Lung (tissue), 12 donors: ENCODE data around the gene RFX5. TPM values are rescaled to one million over a fixed set of nuclear protein-coding genes. Genes with fewer than 3 reads are reported as not detected.

ENCODE experiments used
- ATAC-seq: fragments of 200-7000 bp; cut with Tn5 transposase; one replicate; pipeline ENCODE4 v1.9.1; 2020; ENCODE audit warnings: moderate number of reproducible peaks; ENCODE audit not compliant: insufficient read depth, low FRiP score
- DNase-seq, 3 donors: peaks; one replicate each; pipeline ENCODE4 v3.0.0-alpha.2; 2013 to 2017
- H3K27ac ChIP-seq, 2 donors: one replicate each; pipeline ENCODE4 v1.5.1; 2013; ENCODE audit warnings: mild to moderate bottlenecking in 2 of 2, moderate library complexity in 2 of 2, control low read depth in 1 of 2, inconsistent platforms in 1 of 2, low read depth in 1 of 2, low read length in 1 of 2
- H3K27me3 ChIP-seq, 3 donors: one replicate each; pipeline ENCODE4 v1.5.1; 2013; ENCODE audit warnings: low read length in 2 of 3; ENCODE audit not compliant: control insufficient read depth in 3 of 3, insufficient read depth in 3 of 3
- H3K36me3 ChIP-seq, 4 donors: one replicate each; pipeline ENCODE4 v1.5.1; 2013; ENCODE audit warnings: low read length in 4 of 4, mild to moderate bottlenecking in 1 of 4, moderate library complexity in 1 of 4; ENCODE audit not compliant: control insufficient read depth in 4 of 4, insufficient read depth in 4 of 4
- H3K4me1 ChIP-seq, 5 donors: one replicate each; pipeline ENCODE4 v1.5.1; 2013; ENCODE audit warnings: low read length in 5 of 5, mild to moderate bottlenecking in 2 of 5, moderate library complexity in 1 of 5; ENCODE audit not compliant: control insufficient read depth in 5 of 5, insufficient read depth in 5 of 5
- H3K4me3 ChIP-seq: one replicate; pipeline ENCODE4 v1.5.1; 2013; ENCODE audit warnings: mild to moderate bottlenecking, control low read depth, moderate library complexity
- H3K9ac ChIP-seq, 2 donors: one replicate each; pipeline ENCODE4 v1.5.1; 2013; ENCODE audit warnings: low read length in 2 of 2, control low read depth in 1 of 2; ENCODE audit not compliant: insufficient read depth in 1 of 2
- H3K9me3 ChIP-seq, 4 donors: one replicate each; pipeline ENCODE4 v1.5.1; 2013; ENCODE audit warnings: low read length in 3 of 4, mild to moderate bottlenecking in 1 of 4, moderate library complexity in 1 of 4; ENCODE audit not compliant: control insufficient read depth in 4 of 4, insufficient read depth in 3 of 4
- CTCF ChIP-seq: IDR thresholded peaks from 2 replicates; pipeline ENCODE4 v1.5.1; 2012; ENCODE audit warnings: mild to moderate bottlenecking; ENCODE audit errors: control extremely low read depth, extremely low read depth
- WGBS, 2 donors: extraction: QIAGEN DNeasy Blood & Tissue Kit; methylation state at CpG; one replicate each; pipeline ENCODE4 v1.1.7; 2013; 5-methylcytosine and 5-hydroxymethylcytosine counted together
- polyA plus RNA-seq, 2 donors: library from polyadenylated mRNA; stranded (reverse); fragments of 200-250 nt; gene quantifications; one replicate each; pipeline ENCODE4 v1.2.1, GENCODE V29; 2013
- total RNA-seq, 2 donors: library from RNA; depleted of rRNA in 1 of 2; stranded (reverse); fragments of >200 nt in 1 of 2; gene quantifications; one replicate each; pipeline ENCODE4 v1.2.1, GENCODE V29; 2014 to 2021
- donor health status: control.
- donor health status: control.
- donor health status: Bipolar disorder and iron deficiency.
- donor health status: healthy.
- donor health status: DM: yes; HTN: yes; CAD: no.

RFX5 gene
- total and polyA plus RNA-seq, 4 donors, result 16.6 to 40.3 (median 34.6) TPM

GRCh38 chr1:151312826-151313225 lies 34.2 kb downstream of the RFX5 start:
- H3K4me3 ChIP-seq, result no peak overlapping the region
- H3K9ac ChIP-seq, result no peak overlapping the region
- TF ChIP-seq CTCF, result no peak
- H3K27ac ChIP-seq, result no peak overlapping the region
- whole genome bisulfite sequencing, 2 donors, result 65 to 73% methylated on average over 8 of the region's 8 CpGs
- peaks cover 3 to 67% (median 49%) of the 10 kb centered on the region in 4 donors for H3K36me3 ChIP-seq
- no peaks in the 10 kb centered on the region for H3K27me3 ChIP-seq
- ATAC-seq (no peak), DNase-seq (no peak)
- peaks cover 0 to 33% (median 13%) of the 10 kb centered on the region in 5 donors for H3K4me1 ChIP-seq
- H3K9me3 ChIP-seq, result no peaks in the 10 kb centered on the region

- WGBS, 2 donors, result 93 to 97% methylated on average over 4 of the region's 4 CpGs
- DNase-seq, result no peak
- Histone ChIP-seq H3K9me3 (no peaks in the 10 kb centered on the region), H3K27me3 (no peaks in the 10 kb centered on the region), H3K36me3 (peaks cover 7 to 68% (median 52%) of the 10 kb centered on the region in 4 donors), H3K4me1 (peaks cover 0 to 33% (median 13%) of the 10 kb centered on the region in 5 donors), H3K4me3 (no peak overlapping the region), H3K9ac (no peak overlapping the region), H3K27ac (peak overlapping the region in 1 of 2 donors; percentile 88)
- no peak for TF ChIP-seq CTCF
- no peak for ATAC-seq
Observed at GRCh38 chr1:151312411-151312810, 34.6 kb downstream of the RFX5 start.

GRCh38 chr1:151311589-151312331 lies 35.3 kb downstream of the RFX5 start:
- peak overlapping the region; percentile 73 to 88 for H3K27ac ChIP-seq
- DNase-seq (no peak), ATAC-seq (peak; percentile 91)
- no peak overlapping the region for H3K4me3 ChIP-seq
- H3K9me3 ChIP-seq, result no peaks in the 10 kb centered on the region
- WGBS, 2 donors, result 63 to 78% methylated on average over 7 of the region's 7 CpGs
- TF ChIP-seq CTCF, result no peak
- H3K36me3 ChIP-seq, result peaks cover 13 to 70% (median 54%) of the 10 kb centered on the region in 4 donors
- peaks cover 0 to 33% (median 13%) of the 10 kb centered on the region in 5 donors for H3K4me1 ChIP-seq
- H3K9ac ChIP-seq, result no peak overlapping the region
- H3K27me3 ChIP-seq, result no peaks in the 10 kb centered on the region

- Histone ChIP-seq H3K36me3 (peaks cover 21 to 72% (median 57%) of the 10 kb centered on the region in 4 donors), H3K27ac (peak overlapping the region; percentile 24 to 85), H3K9ac (no peak overlapping the region)
Observed at GRCh38 chr1:151311011-151311410, 36.0 kb downstream of the RFX5 start.

More at GRCh38 chr1:151311011-151311410, 36.0 kb downstream of the RFX5 start:
- no peaks in the 10 kb centered on the region for H3K9me3 ChIP-seq
- H3K4me1 ChIP-seq, result peaks cover 0 to 33% (median 13%) of the 10 kb centered on the region in 5 donors
- ATAC-seq (no peak), DNase-seq (no peak)
- TF ChIP-seq CTCF, result no peak
- no peaks in the 10 kb centered on the region for H3K27me3 ChIP-seq
- WGBS, 2 donors, result 64 to 89% methylated on average over 4 of the region's 4 CpGs
- no peak overlapping the region for H3K4me3 ChIP-seq
